ENCODE measurements around the gene GRIK1. TPM values are rescaled to one million over a fixed set of nuclear protein-coding genes. Genes with fewer than 3 reads are reported as not detected.

The GRIK1 gene
- polyA plus RNA-seq, 10 donors, result 0.19 to 3.4 (median 0.55) TPM

GRCh38 chr21:29914326-29914725 is 25.5 kb downstream of the GRIK1 start:
- no peak for DNase-seq

- DNase-seq, result no peak
Observed at GRCh38 chr21:29909571-29909970, 30.2 kb downstream of the GRIK1 start.

- DNase-seq, result peak in 2 of 3 donors; percentile 4 to 43
Observed at GRCh38 chr21:29904359-29905282, 35.2 kb downstream of the GRIK1 start.

- DNase-seq, result no peak
Observed at GRCh38 chr21:29896884-29897283, 42.9 kb downstream of the GRIK1 start.

GRCh38 chr21:29893687-29894086 is 46.1 kb downstream of the GRIK1 start:
- no peak for DNase-seq

- no peak for DNase-seq
Observed at GRCh38 chr21:29892379-29892778, 47.4 kb downstream of the GRIK1 start.

- peak in 1 of 3 donors; percentile 12 for DNase-seq
Observed at GRCh38 chr21:29888437-29888836, 51.4 kb downstream of the GRIK1 start.

- no peak for DNase-seq
Observed at GRCh38 chr21:29887313-29888009, 52.3 kb downstream of the GRIK1 start.

DNA sequence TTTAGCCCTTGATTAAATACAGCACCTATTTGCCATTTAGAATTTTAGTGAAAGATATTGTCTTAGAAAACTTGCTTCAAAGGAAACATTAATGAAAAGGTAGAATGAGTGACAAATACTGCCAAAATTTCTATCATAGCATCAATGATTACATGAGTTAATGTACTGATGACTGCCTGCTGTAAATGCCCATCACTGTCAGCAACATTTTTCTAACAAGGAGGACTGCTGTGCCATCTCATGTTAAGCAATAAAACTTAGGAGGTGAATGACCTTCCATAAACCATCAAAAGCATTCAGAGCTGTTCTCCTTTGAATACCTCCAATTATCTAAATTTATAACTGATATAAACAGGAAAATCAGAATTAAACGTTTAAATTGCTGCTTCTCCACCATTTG is 54.3 kb downstream of the GRIK1 start:
- no peak for DNase-seq

GRCh38 chr21:29875873-29876272 is 63.9 kb downstream of the GRIK1 start:
- DNase-seq, result no peak

DNA sequence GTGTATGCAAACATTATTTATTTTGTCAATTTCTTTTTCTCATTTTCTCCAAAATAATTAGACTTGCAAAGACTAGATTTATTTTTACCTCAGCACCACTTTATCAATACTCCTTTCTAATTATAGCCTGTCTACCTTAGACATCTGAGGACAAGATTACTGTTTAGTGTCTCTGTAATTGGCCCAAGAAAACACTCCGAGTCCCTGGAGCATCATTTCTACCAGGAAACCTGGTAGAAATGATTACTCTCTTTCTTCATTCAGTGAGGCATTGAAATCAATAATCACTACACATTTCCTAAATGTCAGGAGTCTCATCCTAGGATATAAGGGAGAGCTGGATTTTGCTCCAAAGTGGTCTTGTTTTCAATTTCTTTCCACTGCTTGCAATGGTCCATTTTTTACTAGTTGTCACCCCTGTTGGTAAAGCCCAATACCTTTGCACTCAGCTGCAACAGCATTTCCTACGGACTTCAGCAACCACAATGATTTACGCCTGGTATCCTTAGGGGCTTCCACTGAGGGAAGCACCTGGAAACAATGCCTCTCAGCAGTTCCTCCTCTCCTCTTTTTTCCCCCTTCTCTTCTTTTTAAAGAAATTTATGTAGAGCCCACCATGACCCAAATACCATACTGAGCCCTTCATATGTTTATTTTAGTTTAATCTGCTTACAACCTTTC is 64.6 kb downstream of the GRIK1 start:
- DNase-seq, result no peak

DNA sequence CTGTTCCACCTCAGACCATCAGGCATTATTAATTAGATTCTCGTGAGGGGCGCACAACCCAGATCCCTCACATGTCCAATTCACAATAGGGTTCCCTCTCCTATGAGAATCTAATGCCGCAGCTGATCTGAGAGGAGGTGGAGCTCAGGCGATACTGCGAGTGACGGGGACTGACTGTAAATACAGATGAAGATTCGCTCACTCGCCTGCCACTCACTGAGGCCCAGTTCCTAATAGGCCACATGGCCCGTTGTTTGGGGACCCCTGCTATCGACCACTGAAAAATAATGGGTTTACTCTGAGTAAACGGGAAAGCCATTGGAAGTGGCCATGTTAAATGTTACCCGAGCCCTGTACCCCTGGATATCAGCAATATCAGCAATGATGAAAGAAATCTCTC is 65.9 kb downstream of the GRIK1 start:
- DNase-seq, result no peak

GRCh38 chr21:29870814-29871213 is 69.0 kb downstream of the GRIK1 start:
- no peak for DNase-seq

DNA sequence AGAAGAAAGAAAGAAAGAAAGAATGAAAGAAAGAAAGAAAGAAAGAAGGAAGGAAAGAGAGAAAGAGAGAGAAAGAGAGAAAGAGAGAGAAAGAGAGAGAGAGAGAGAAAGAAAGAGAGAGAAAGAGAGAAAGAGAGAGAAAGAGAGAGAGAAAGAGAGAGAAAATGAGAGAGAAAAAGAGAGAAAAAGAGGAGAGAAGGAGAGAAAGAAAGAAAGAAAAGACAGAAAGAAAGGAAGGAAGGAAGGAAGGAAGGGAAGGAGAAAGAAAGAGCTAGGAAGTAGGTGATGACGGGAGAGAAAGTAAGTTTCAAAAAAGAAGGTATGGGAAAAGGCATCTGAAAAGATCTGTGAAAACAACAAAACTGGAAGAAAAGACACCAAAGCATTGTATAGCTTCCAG is 72.0 kb downstream of the GRIK1 start:
- DNase-seq, result no peak

DNA sequence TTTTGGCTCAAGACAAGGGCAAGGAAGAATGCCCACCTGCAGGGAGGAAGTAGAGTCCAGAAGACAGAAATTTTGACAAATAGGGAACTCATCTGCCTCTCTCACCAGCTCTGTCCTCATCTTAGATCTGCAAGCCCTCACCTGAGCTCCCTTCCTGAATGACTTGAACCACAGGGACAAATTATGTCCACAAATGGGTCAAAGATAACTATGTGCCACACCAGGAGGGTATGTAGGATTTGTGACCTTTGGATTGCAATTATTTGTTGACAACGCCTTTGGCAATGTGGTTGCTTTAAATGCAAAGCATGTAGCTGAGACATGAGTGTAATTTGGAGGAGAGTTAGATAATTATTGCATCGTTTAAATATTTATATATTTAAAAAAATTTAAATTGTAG is 79.5 kb downstream of the GRIK1 start:
- DNase-seq, result no peak

DNA sequence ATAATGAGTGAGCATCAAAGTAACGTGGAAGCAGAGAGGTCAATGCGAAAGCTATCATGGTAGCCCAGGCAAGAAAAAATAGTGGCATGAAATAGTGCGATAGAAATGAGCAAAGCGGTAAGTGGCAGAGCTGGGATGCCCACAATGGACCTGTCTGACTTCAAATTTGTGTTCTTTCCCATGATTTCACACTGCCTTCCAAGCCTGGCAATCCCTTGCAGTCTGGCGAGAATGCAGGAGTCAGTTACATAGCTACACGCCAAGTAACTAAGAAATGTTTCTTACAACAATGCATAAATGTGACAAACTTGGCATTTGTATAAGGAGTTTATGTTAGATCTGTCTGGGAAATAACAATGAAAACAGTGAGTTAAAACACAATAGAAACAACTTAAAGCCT is 82.6 kb downstream of the GRIK1 start:
- no peak for DNase-seq

DNA sequence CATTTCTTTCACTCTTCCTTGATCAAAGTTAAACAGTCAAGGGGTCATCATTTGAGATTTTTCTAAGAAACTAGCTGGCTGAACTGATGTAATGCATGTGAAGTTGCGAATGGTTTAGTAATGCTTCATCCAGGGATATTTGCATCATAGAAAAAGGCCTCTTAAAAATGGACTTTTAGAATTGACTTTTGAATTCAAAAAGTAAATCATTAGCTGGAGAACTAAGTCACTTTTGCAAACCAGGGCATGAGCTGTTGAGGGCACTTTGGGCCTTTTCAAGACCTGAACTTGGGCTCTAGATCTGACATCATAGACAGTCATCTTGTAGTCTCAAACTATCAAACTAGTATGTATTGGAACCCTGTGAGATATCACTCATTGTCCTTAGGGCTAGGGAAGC is 85.0 kb downstream of the GRIK1 start:
- no peak for DNase-seq

DNA sequence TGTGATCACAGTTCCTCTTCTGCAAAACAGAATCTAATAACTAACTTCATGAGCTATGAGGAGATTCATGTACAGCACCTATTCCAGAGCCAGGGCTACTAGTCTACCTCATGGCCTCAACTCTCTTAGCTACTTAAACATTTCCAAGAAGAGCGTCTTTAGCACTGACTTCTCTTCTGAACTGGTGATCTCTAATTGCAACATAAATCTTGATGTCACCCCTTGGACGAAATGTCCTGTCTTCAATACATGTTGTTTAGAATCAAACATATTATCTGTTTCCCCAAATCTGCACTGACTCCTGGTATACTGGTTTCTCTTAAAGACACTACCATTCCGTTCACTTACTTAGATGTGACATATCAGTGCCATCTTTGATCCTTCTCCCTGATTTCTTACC is 88.2 kb downstream of the GRIK1 start:
- no peak for DNase-seq

DNA sequence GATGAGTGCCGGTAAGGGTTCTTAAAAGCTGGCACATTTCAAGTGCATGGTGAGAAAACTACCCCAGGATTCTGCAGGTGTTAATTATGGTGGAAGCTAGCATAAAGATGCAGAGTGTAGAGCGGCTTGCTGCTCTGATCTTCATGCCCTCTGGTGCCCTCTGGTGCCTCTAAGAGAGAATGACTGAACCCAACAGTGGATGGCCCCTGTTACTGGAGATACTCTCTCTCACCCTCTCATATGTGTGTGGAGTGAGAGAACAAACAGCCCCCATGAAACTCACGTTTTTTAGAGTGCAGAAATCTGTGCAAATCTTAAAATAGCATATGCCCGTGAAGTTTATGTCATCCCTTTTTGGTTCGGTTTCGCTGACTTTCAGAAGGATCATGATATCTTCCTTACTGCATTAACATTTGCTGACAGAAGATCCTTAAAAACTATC is 90.0 kb downstream of the GRIK1 start:
- peak; percentile 45 to 71 (median 59) for DNase-seq

DNA sequence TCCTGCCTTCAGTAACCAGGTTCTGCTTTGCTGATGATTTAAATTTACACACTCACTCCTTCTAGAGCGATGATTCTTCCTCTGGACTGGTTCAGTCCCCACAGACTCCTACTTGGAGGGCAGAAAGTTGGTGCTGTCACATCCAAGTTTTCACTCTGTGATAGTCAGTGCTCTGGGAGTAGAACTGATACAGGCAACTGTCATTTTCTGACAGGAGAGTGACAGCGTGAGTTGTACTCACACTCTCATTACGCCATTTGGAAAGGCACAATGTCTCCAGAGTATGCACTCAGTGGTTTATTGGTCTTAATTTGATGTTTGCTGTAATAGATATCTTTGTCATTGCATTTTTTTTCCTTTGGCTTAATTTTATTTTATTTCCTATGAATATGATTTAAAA is 96.0 kb downstream of the GRIK1 start:
- no peak for DNase-seq

DNA sequence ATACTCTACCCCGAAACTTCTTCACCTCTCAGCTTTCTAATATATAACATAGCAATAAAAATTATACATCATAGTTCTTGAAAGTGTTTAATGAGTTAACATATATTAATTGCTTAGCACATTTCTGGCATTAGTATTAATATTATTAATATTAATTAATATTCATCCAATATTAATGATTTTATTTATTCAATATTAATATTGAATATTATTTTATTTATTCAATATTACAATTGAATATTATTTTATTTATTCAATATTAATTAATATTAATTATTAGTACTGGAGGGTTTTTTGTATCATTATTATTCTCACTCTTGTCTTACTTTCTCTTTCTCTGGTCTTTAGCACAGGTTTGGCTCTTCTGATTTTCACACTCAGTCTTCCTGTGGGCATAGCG is 105.2 kb downstream of the GRIK1 start:
- no peak for DNase-seq

- no peak for DNase-seq
Observed at GRCh38 chr21:29832217-29832616, 107.6 kb downstream of the GRIK1 start.
